HepG2 (cell line): ENCODE results near the gene INTS3. TPM values are rescaled to one million over a fixed set of nuclear protein-coding genes. Genes with fewer than 3 reads are reported as not detected.

Experiments
- CAMTA2 ChIP-seq: sonication (generic); formaldehyde crosslinking; IDR thresholded peaks from 2 replicates; pipeline ENCODE4 v1.4.0; 2020; ENCODE audit warnings: mild to moderate bottlenecking, missing genetic modification reagents, borderline replicate concordance
- CHCHD3 ChIP-seq: sonication (generic); formaldehyde crosslinking; IDR thresholded peaks from 2 replicates; pipeline ENCODE4 v1.8.0; 2022; ENCODE audit warnings: mild to moderate bottlenecking, missing genetic modification reagents, moderate library complexity
- DNMT3B ChIP-seq: conservative IDR thresholded peaks from 2 replicates; pipeline ENCODE4 v1.6.1; 2016; ENCODE audit warnings: missing biosample characterization, control low read depth
- GZF1 ChIP-seq: sonication (generic); formaldehyde crosslinking; IDR thresholded peaks from 2 replicates; pipeline ENCODE4 v1.5.1; 2020; ENCODE audit warnings: mild to moderate bottlenecking, missing genetic modification reagents
- KAT2B ChIP-seq: fragments of 150-350 bp; IDR thresholded peaks from 2 replicates; pipeline ENCODE4 v1.6.1; 2014; ENCODE audit warnings: low read depth, low read length, borderline replicate concordance
- KDM3A ChIP-seq: IDR thresholded peaks from 2 replicates; pipeline ENCODE4 v1.6.1; 2018; ENCODE audit warnings: low read depth, missing compliant biosample characterization
- KDM4B ChIP-seq: sonication (generic); formaldehyde crosslinking; IDR thresholded peaks from 2 replicates; pipeline ENCODE4 v1.4.0; 2020; ENCODE audit warnings: missing genetic modification reagents
- KLF6 ChIP-seq: IDR thresholded peaks from 2 replicates; pipeline ENCODE4 v1.8.0; 2016; ENCODE audit warnings: missing biosample characterization, missing genetic modification reagents
- MYNN ChIP-seq: sonication (generic); formaldehyde crosslinking; IDR thresholded peaks from 2 replicates; pipeline ENCODE4 v1.4.0; 2020; ENCODE audit warnings: mild to moderate bottlenecking, low read depth, missing genetic modification reagents
- NFE2 ChIP-seq: sonication (generic); formaldehyde crosslinking; IDR thresholded peaks from 2 replicates; pipeline ENCODE4 v1.4.0; 2020; ENCODE audit warnings: missing genetic modification reagents
- RBFOX2 ChIP-seq: fragments of 200-400 bp; formaldehyde crosslinking; IDR thresholded peaks from 2 replicates; pipeline ENCODE4 v1.6.1; 2017; ENCODE audit warnings: low read depth, mild to moderate bottlenecking, low read length
- RXRA ChIP-seq: sonication (generic); formaldehyde crosslinking; IDR thresholded peaks from 2 replicates; pipeline ENCODE4 v1.5.1; 2020; ENCODE audit warnings: missing genetic modification reagents
- SP140L ChIP-seq: sonication (generic); formaldehyde crosslinking; IDR thresholded peaks from 2 replicates; pipeline ENCODE4 v1.4.0; 2020; ENCODE audit warnings: missing genetic modification reagents, borderline replicate concordance
- SP4 ChIP-seq: sonication (generic); formaldehyde crosslinking; IDR thresholded peaks from 2 replicates; pipeline ENCODE4 v1.8.1; 2023; ENCODE audit warnings: mild to moderate bottlenecking, missing genetic modification reagents
- YEATS4 ChIP-seq: sonication (generic); formaldehyde crosslinking; IDR thresholded peaks from 2 replicates; pipeline ENCODE4 v1.4.0; 2020; ENCODE audit warnings: missing genetic modification reagents, borderline replicate concordance
- ZKSCAN8 ChIP-seq: IDR thresholded peaks from 2 replicates; pipeline ENCODE4 v1.6.1; 2016; ENCODE audit warnings: borderline replicate concordance, missing genetic modification reagents, missing compliant biosample characterization
- ZNF124 ChIP-seq: sonication (generic); formaldehyde crosslinking; IDR thresholded peaks from 2 replicates; pipeline ENCODE4 v1.4.0; 2020; ENCODE audit warnings: missing genetic modification reagents
- ZNF333 ChIP-seq: sonication (generic); formaldehyde crosslinking; IDR thresholded peaks from 2 replicates; pipeline ENCODE4 v1.4.0; 2020; ENCODE audit warnings: mild to moderate bottlenecking, missing genetic modification reagents, borderline replicate concordance
- ZNF484 ChIP-seq: sonication (generic); formaldehyde crosslinking; IDR thresholded peaks from 2 replicates; pipeline ENCODE4 v1.5.1; 2020; ENCODE audit warnings: mild to moderate bottlenecking, low read depth, missing genetic modification reagents, borderline replicate concordance
- ZNF546 ChIP-seq: sonication (generic); formaldehyde crosslinking; conservative IDR thresholded peaks from 2 replicates; pipeline ENCODE4 v1.8.1; 2023; ENCODE audit warnings: mild to moderate bottlenecking, missing genetic modification reagents
- ZNF776 ChIP-seq: sonication (generic); formaldehyde crosslinking; IDR thresholded peaks from 2 replicates; pipeline ENCODE4 v1.4.0; 2020; ENCODE audit warnings: mild to moderate bottlenecking, missing genetic modification reagents
- polyA plus RNA-seq, 8 experiments: library from polyadenylated mRNA; depleted of rRNA in 3 of 8; stranded (reverse) in 7 of 8; unstranded in 1 of 8; fragments of >200 nt; fragmentation: Illumina TruSeq in 4 of 8; extraction: Trizol in 4 of 8; gene quantifications; 2 replicates each; pipeline versions ENCODE4 v1.2.1 to v1.2.3, GENCODE V29; 2011 to 2016; ENCODE audit warnings: low read depth in 4 of 8, missing spikeins in 1 of 8, mixed read lengths in 1 of 8; ENCODE audit not compliant: insufficient read depth in 1 of 8
- total RNA-seq, 5 experiments: library from RNA; depleted of rRNA; stranded (reverse); fragments of >200 nt; fragmentation: Illumina TruSeq; extraction: Trizol; gene quantifications; 2 replicates each; pipeline ENCODE4 v1.2.3, GENCODE V29; 2016; ENCODE audit warnings: low read depth in 1 of 5
- TF ChIP-seq, protein P1 (sequence below): IDR thresholded peaks from 2 replicates; pipeline ENCODE4 v1.6.1; 2016; ENCODE audit warnings: mild to moderate bottlenecking
- TF ChIP-seq, protein P2 (sequence below): sonication (generic); formaldehyde crosslinking; IDR thresholded peaks from 2 replicates; pipeline ENCODE4 v1.5.1; 2020; ENCODE audit warnings: mild to moderate bottlenecking, missing genetic modification reagents, moderate library complexity
- TF ChIP-seq, protein P3 (sequence below): sonication (generic); formaldehyde crosslinking; IDR thresholded peaks from 2 replicates; pipeline ENCODE4 v1.4.0; 2020; ENCODE audit warnings: mild to moderate bottlenecking, missing genetic modification reagents
- TF ChIP-seq, protein P4 (sequence below): sonication (generic); formaldehyde crosslinking; IDR thresholded peaks from 2 replicates; pipeline ENCODE4 v1.8.1; 2022; ENCODE audit warnings: mild to moderate bottlenecking, missing genetic modification reagents

INTS3 gene
- total and polyA plus RNA-seq, 2 of the 13 experiments (the other 11 are each of a cell fraction or from before 2014, with no cell fraction given), result 17.2 to 27.2 TPM

DNA sequence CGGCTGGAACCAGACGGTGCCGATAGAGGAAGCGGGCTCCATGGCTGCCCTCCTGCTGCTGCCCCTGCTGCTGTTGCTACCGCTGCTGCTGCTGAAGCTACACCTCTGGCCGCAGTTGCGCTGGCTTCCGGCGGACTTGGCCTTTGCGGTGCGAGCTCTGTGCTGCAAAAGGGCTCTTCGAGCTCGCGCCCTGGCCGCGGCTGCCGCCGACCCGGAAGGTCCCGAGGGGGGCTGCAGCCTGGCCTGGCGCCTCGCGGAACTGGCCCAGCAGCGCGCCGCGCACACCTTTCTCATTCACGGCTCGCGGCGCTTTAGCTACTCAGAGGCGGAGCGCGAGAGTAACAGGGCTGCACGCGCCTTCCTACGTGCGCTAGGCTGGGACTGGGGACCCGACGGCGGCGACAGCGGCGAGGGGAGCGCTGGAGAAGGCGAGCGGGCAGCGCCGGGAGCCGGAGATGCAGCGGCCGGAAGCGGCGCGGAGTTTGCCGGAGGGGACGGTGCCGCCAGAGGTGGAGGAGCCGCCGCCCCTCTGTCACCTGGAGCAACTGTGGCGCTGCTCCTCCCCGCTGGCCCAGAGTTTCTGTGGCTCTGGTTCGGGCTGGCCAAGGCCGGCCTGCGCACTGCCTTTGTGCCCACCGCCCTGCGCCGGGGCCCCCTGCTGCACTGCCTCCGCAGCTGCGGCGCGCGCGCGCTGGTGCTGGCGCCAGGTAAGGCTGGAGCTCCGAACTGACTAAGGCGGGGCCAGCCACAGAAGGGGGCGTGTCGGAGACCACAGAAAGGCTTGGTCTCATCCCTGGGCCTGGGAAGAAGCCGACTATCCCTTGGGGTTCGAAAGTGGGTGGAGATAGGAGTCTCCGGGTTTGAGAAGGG lies 47.8 kb downstream of the INTS3 start (continued):
- TF ChIP-seq ZNF333 (peak; percentile 32; the same call in 1 of the 2 replicates), SP4 (peak; percentile 58; the same call in 1 of the 2 replicates), KLF6 (CRISPR knock-in tag) (peak; percentile 67; the same call in 1 of the 2 replicates), MYNN (CRISPR knock-in tag) (no peak), KAT2B (no peak), ZNF124 (CRISPR knock-in tag) (0 out of 2 replicates have a peak, but pooled peaks have one; percentile 23), YEATS4 (CRISPR knock-in tag) (peak; percentile 39; the same call in 1 of the 2 replicates), SP140L (no peak), KDM4B (CRISPR knock-in tag) (no peak), CAMTA2 (CRISPR knock-in tag) (peak; percentile 81), ZNF546 (CRISPR knock-in tag) (peak; percentile 81; the same call in 1 of the 2 replicates), RBFOX2 (peak; percentile 76), ZKSCAN8 (no peak), ZNF484 (CRISPR knock-in tag) (no peak), NFE2 (no peak), RXRA (peak; percentile 69; the same call in 1 of the 2 replicates), ZNF776 (CRISPR knock-in tag) (peak; percentile 90), KDM3A (CRISPR knock-in tag) (peak; percentile 79; the same call in 1 of the 2 replicates), GZF1 (CRISPR knock-in tag) (peak; percentile 81; the same call in 1 of the 2 replicates), DNMT3B (CRISPR knock-in tag) (no peak), CHCHD3 (no peak)
- TF ChIP-seq, protein P1, sequence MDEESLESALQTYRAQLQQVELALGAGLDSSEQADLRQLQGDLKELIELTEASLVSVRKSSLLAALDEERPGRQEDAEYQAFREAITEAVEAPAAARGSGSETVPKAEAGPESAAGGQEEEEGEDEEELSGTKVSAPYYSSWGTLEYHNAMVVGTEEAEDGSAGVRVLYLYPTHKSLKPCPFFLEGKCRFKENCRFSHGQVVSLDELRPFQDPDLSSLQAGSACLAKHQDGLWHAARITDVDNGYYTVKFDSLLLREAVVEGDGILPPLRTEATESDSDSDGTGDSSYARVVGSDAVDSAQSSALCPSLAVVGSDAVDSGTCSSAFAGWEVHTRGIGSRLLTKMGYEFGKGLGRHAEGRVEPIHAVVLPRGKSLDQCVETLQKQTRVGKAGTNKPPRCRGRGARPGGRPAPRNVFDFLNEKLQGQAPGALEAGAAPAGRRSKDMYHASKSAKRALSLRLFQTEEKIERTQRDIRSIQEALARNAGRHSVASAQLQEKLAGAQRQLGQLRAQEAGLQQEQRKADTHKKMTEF (CRISPR knock-in tag), result peak; percentile 64; the same call in 1 of the 2 replicates
- TF ChIP-seq, protein P2, sequence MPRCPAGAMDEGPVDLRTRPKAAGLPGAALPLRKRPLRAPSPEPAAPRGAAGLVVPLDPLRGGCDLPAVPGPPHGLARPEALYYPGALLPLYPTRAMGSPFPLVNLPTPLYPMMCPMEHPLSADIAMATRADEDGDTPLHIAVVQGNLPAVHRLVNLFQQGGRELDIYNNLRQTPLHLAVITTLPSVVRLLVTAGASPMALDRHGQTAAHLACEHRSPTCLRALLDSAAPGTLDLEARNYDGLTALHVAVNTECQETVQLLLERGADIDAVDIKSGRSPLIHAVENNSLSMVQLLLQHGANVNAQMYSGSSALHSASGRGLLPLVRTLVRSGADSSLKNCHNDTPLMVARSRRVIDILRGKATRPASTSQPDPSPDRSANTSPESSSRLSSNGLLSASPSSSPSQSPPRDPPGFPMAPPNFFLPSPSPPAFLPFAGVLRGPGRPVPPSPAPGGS, result peak; percentile 22; the same call in 1 of the 2 replicates
- TF ChIP-seq, protein P3, sequence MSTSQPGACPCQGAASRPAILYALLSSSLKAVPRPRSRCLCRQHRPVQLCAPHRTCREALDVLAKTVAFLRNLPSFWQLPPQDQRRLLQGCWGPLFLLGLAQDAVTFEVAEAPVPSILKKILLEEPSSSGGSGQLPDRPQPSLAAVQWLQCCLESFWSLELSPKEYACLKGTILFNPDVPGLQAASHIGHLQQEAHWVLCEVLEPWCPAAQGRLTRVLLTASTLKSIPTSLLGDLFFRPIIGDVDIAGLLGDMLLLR (CRISPR knock-in tag), result no peak
- TF ChIP-seq, protein P4, sequence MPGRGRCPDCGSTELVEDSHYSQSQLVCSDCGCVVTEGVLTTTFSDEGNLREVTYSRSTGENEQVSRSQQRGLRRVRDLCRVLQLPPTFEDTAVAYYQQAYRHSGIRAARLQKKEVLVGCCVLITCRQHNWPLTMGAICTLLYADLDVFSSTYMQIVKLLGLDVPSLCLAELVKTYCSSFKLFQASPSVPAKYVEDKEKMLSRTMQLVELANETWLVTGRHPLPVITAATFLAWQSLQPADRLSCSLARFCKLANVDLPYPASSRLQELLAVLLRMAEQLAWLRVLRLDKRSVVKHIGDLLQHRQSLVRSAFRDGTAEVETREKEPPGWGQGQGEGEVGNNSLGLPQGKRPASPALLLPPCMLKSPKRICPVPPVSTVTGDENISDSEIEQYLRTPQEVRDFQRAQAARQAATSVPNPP (CRISPR knock-in tag), result no peak
